ENCODE data around the gene WDR93. TPM values are rescaled to one million over a fixed set of nuclear protein-coding genes. Genes with fewer than 3 reads are reported as not detected.

WDR93 gene
- total and polyA plus RNA-seq, 8 donors = 0.20 to 2.1 (median 1.4) TPM

DNA sequence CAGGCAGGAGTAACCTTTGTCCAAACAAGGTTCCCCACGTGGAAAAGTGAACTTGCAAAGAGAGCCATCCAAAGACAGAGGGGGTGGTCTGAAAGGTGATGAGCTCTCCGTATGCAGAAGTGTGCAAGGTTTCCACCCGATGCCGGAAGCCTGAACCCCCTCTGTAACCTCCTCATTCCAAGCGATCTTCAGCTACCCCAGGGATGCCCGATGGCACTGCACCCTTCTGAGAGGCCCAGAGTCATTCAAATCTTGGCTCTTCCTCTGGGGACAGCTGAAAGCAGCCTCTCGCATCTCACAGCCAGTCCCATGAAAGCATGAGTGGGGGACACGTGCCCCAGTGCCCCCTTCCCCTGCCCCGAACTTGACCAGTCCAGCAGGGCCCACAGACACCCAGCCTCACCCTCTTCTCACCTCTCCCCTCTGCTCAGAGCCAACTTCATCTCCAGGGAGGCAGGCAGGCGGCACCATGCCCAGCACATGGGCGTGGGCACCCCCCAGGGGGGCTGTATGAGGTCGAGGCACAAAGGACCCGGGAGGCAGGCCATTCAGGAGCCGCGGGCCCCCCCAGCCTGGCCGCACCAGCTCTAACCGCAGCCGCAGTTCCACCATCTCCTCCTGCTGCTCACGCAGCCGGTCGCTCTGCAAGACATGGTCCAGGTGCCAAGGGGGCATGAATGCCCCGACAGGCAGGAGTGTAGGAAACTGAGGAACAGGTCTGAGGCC lies 44.0 kb upstream of the WDR93 start:
- ATAC-seq (no peak), DNase-seq (no peak)
- intact Hi-C loops (cut with DNase I) = no loop called here
- Histone ChIP-seq H3K27me3 (no peaks in the 10 kb centered on the region), H3K9me3 (no peaks in the 10 kb centered on the region), H3K36me3 (peaks cover 0 to 4% of the 10 kb centered on the region in 2 donors), H3K4me3 (no peak overlapping the region), H3K27ac (no peak overlapping the region), H3K4me1 (no peaks in the 10 kb centered on the region)
- TF ChIP-seq, protein P1, sequence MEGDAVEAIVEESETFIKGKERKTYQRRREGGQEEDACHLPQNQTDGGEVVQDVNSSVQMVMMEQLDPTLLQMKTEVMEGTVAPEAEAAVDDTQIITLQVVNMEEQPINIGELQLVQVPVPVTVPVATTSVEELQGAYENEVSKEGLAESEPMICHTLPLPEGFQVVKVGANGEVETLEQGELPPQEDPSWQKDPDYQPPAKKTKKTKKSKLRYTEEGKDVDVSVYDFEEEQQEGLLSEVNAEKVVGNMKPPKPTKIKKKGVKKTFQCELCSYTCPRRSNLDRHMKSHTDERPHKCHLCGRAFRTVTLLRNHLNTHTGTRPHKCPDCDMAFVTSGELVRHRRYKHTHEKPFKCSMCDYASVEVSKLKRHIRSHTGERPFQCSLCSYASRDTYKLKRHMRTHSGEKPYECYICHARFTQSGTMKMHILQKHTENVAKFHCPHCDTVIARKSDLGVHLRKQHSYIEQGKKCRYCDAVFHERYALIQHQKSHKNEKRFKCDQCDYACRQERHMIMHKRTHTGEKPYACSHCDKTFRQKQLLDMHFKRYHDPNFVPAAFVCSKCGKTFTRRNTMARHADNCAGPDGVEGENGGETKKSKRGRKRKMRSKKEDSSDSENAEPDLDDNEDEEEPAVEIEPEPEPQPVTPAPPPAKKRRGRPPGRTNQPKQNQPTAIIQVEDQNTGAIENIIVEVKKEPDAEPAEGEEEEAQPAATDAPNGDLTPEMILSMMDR (IDR thresholded peaks at IDR 0.05) = no peak

DNA sequence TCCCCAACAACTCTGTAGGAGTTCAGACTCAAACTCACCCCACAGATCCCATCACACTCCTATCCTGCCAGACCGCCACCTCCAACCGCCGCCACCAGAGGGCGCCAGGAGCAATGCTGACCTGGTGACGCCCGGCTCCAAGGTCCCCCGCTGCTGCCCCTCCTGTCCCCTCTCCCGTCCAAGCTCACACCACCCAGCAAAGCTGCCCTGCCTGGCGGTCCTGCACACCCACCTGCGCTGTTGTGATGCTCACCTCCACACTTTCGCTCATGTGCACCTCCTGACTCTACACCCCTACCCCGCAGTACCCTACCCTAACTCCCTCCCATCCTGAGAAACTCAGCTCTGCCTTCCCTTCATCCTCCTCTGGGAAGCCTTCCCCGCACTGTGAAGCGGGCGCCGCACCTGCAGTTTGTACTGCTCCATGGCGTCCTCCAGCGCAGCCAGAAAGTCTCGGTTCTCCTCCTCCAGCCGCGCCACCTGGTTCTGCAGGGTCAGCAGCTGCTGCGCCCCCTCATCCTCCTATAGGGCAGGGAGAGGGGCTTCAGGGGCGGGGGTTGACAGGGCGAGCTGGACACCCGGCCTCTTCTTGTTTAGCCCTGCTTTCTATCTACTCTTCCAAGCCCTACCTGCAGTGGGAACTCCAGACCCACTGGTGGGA lies 43.3 kb upstream of the WDR93 start:
- H3K9me3 ChIP-seq = no peaks in the 10 kb centered on the region
- no peak overlapping the region for H3K4me3 ChIP-seq
- no peak overlapping the region for H3K27ac ChIP-seq
- no peaks in the 10 kb centered on the region for H3K4me1 ChIP-seq
- DNase-seq (peak; percentile 47 to 91 (median 62)), ATAC-seq (peak; percentile 90)
- TF ChIP-seq, protein P1 (IDR thresholded peaks at IDR 0.05) = peak; percentile 80 to 81
- intact Hi-C loops (cut with DNase I) = no loop called here
- no peaks in the 10 kb centered on the region for H3K36me3 ChIP-seq
- no peaks in the 10 kb centered on the region for H3K27me3 ChIP-seq

DNA sequence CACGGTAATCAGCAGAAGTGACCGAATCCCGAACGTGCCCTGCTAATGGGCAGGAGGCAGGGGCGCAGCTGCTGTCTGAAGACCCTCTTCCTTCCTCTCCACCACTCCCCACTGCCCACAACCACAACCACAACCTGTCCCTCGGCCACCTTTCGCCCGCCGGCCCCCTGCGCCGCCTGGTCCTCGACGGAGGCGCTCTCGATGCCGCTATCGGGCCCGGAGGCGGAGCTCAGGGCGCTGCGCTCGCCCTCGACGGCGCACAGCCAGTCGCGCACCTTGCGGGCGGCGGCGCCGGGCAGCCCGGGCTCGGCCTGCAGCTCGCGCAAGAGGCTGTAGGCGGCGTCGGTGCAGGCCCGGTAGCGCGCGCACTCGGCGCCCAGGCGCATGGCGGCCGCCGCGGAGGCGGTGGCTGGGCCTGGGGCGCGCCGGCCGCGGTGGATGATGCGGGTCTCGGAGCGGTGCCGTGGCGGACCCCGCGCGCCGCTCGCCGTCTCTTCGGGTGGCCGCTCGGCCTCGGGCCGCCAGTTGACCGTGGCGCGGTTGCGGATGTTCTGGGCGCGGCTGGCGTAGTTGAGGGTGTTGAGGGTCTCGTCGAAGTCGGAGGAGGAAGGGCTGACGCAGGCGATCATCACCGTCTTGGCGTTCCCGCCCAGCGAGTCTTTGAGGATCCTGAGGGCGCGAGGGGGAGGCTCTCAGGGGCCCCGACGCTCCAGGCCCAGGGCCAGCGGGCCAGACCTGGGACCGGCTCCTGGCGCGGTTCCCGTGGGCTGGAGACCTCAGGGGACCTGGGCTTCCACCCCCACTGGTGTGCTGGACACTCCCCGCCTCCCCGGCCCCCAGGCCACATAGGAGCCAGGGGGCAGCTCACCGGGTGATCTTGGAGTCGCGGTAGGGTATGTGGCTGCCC lies 42.3 kb upstream of the WDR93 start:
- DNase-seq (peak in 1 of 4 donors; percentile 22), ATAC-seq (no peak)
- Histone ChIP-seq H3K4me3 (no peak overlapping the region), H3K9me3 (no peaks in the 10 kb centered on the region), H3K27ac (no peak overlapping the region), H3K27me3 (peaks cover 0 to 8% of the 10 kb centered on the region in 2 donors), H3K4me1 (no peaks in the 10 kb centered on the region), H3K36me3 (no peaks in the 10 kb centered on the region)
- intact Hi-C loops (cut with DNase I) = no loop called here
- TF ChIP-seq, protein P1 (IDR thresholded peaks at IDR 0.05) = no peak

DNA sequence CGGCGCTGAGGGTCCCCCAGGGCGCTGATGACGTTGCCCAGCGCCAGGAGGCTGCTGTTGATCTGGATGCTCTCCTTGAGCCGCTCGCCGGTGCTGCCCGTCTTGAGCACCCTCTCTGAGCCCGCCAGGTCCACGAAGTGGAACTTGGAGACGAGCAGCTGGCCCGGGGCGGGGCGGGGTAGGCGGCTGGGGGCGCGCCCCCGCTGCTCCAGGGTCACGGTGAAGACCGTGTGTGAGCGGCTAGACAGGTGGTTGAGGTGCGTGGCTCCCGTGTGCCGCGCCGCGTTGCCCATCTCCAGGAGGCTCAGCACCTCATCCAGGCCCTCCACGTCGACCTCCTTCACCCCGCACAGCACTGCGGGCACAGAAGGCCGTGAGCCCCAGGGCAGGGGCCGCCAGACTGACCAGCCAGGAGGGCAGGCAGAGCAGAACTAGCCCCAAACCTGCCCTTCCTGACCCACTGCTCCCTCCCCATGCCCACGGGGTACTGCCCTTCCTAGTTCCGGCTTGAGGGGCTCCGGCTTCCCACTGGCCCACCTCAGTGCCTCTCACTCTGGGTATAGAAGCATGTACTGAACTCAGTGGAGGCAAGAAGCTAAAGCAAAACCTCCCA lies 41.5 kb upstream of the WDR93 start:
- TF ChIP-seq, protein P1 (IDR thresholded peaks at IDR 0.05) = no peak
- H3K4me3 ChIP-seq = no peak overlapping the region
- peaks cover 0 to 16% of the 10 kb centered on the region in 2 donors for H3K27me3 ChIP-seq
- no peaks in the 10 kb centered on the region for H3K36me3 ChIP-seq
- intact Hi-C loops (cut with DNase I) = no loop called here
- peak in 1 of 4 donors; percentile 17 for DNase-seq
- H3K4me1 ChIP-seq = no peaks in the 10 kb centered on the region
- H3K27ac ChIP-seq = no peak overlapping the region
- no peaks in the 10 kb centered on the region for H3K9me3 ChIP-seq
- no peak for ATAC-seq
